ENCODE results near the gene LOXL1.

LOXL1 gene

DNA sequence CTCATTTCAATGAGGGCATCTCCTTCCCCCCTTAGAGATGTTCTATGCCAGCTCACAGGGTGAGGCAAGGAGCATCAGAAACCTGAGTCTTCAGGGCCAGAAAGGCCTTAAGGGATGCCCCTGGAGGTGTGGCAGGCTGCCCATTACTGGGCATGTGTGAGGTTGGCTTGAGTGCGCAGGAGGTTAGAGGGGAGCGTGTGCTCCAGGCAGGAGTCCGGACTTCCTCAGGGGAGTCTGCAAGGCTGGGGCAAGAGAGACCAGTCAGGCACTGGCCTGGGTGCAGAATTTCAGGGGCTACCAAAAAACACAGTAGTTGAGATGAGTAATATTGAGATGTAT, 1.9 kb downstream of the LOXL1 start:
- H3K4me2 ChIP-seq (ENCODE audit: insufficient read depth, low read length): no peak overlapping the region
- DNase-seq (no peak), ATAC-seq (ENCODE audit: insufficient read depth, low read depth) (no peak)
- no peaks in the 10 kb centered on the region for H3K79me2 ChIP-seq (ENCODE audit: insufficient read depth, low read length)
- no peak overlapping the region for H3K27ac ChIP-seq (ENCODE audit: low read length)
- no peaks in the 10 kb centered on the region for H4K20me1 ChIP-seq (ENCODE audit: insufficient read depth, low read length)
- no peaks in the 10 kb centered on the region for H3K36me3 ChIP-seq (ENCODE audit: insufficient read depth, low read length)
- no peak overlapping the region for H3K4me3 ChIP-seq (ENCODE audit: low read depth in 1 of 2, low read length in 2 of 2)
- H3K9me3 ChIP-seq (ENCODE audit: insufficient read depth, low read length, severe bottlenecking): no peaks in the 10 kb centered on the region
- TF ChIP-seq, protein P1, sequence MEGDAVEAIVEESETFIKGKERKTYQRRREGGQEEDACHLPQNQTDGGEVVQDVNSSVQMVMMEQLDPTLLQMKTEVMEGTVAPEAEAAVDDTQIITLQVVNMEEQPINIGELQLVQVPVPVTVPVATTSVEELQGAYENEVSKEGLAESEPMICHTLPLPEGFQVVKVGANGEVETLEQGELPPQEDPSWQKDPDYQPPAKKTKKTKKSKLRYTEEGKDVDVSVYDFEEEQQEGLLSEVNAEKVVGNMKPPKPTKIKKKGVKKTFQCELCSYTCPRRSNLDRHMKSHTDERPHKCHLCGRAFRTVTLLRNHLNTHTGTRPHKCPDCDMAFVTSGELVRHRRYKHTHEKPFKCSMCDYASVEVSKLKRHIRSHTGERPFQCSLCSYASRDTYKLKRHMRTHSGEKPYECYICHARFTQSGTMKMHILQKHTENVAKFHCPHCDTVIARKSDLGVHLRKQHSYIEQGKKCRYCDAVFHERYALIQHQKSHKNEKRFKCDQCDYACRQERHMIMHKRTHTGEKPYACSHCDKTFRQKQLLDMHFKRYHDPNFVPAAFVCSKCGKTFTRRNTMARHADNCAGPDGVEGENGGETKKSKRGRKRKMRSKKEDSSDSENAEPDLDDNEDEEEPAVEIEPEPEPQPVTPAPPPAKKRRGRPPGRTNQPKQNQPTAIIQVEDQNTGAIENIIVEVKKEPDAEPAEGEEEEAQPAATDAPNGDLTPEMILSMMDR (IDR thresholded peaks at IDR 0.05; ENCODE audit: borderline replicate concordance, extremely low read depth, low read length, poor library complexity, severe bottlenecking): no peak
- no peak for TF ChIP-seq EZH2 (IDR thresholded peaks at IDR 0.05; ENCODE audit: borderline replicate concordance, low read depth, low read length, severe bottlenecking)
- peaks cover 2% of the 10 kb centered on the region for H3K27me3 ChIP-seq (ENCODE audit: insufficient read depth, low read length, poor library complexity)
- H2AFZ ChIP-seq (ENCODE audit: low read depth, low read length): no peak overlapping the region
- H3K4me1 ChIP-seq (ENCODE audit: insufficient read depth, low read length): no peaks in the 10 kb centered on the region
- H3K9ac ChIP-seq (ENCODE audit: low read depth, low read length): no peak overlapping the region

DNA sequence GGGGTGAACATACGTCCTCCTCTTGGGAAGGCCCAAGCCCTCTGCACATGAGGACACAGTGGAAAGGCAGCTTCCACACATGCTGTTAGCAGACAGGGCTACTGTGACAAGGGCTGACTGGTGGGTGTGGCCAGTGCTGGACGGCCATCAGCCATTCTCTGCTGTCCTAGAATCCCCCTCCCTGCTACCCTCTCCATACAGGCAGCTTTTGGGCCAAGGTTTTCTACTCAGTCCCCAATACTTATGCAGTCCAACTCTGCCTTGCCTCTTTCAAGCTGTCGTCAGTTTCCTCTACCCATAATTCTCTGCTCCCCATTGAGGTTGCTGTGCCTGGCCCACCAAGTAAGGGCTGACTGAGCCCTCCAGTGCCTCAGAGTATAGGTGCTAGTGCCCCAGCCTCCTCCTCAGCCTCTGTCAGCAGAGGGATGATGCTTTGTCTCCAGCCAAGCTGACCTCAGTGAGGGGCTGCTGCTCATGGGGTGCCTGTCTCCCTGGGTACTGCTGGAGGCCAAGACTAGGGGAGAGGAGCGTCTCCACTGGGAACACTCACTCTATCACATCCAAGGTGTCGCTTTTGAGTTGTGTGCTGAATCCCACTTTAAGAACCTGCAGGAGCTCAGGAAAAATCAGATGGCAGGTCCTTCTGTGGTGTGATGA, 2.8 kb downstream of the LOXL1 start:
- Histone ChIP-seq H3K4me1 (ENCODE audit: insufficient read depth, low read length) (no peaks in the 10 kb centered on the region), H3K4me2 (ENCODE audit: insufficient read depth, low read length) (no peak overlapping the region), H3K79me2 (ENCODE audit: insufficient read depth, low read length) (no peaks in the 10 kb centered on the region), H2AFZ (ENCODE audit: low read depth, low read length) (peak overlapping the region; percentile 33; the same call in 1 of the 2 replicates), H3K9me3 (ENCODE audit: insufficient read depth, low read length, severe bottlenecking) (no peaks in the 10 kb centered on the region), H3K36me3 (ENCODE audit: insufficient read depth, low read length) (no peaks in the 10 kb centered on the region), H3K27ac (ENCODE audit: low read length) (no peak overlapping the region), H4K20me1 (ENCODE audit: insufficient read depth, low read length) (no peaks in the 10 kb centered on the region), H3K27me3 (ENCODE audit: insufficient read depth, low read length, poor library complexity) (peaks cover 2% of the 10 kb centered on the region), H3K9ac (ENCODE audit: low read depth, low read length) (no peak overlapping the region), H3K4me3 (ENCODE audit: low read depth in 1 of 2, low read length in 2 of 2) (no peak overlapping the region)
- DNase-seq (no peak), ATAC-seq (ENCODE audit: insufficient read depth, low read depth) (no peak)
- TF ChIP-seq, protein P1 (IDR thresholded peaks at IDR 0.05; ENCODE audit: borderline replicate concordance, extremely low read depth, low read length, poor library complexity, severe bottlenecking): no peak
- no peak for TF ChIP-seq EZH2 (IDR thresholded peaks at IDR 0.05; ENCODE audit: borderline replicate concordance, low read depth, low read length, severe bottlenecking)

DNA sequence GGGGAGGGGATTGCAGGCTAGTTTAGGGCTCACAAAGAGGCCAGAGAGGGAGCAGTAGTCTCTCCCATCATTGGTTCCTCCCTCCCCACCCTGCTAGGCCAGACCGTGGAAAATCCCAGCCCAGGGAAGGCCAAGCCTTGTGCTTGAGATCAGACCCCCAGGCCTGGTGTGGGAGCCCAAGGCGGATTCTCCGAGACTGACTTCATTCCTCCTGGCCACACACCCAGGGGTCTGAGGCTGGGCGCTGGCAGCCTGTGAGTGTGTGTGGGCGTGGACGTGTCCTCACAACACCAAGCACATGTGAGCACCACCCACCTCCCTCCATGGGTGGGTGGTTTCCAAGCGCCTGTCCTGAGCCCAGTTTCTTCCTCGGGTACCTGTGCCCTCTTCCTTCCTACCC, 4.1 kb downstream of the LOXL1 start:
- Histone ChIP-seq H3K4me2 (ENCODE audit: insufficient read depth, low read length) (no peak overlapping the region), H2AFZ (ENCODE audit: low read depth, low read length) (no peak overlapping the region), H3K9ac (ENCODE audit: low read depth, low read length) (no peak overlapping the region), H3K9me3 (ENCODE audit: insufficient read depth, low read length, severe bottlenecking) (no peaks in the 10 kb centered on the region), H3K27me3 (ENCODE audit: insufficient read depth, low read length, poor library complexity) (peaks cover 2% of the 10 kb centered on the region), H3K4me1 (ENCODE audit: insufficient read depth, low read length) (no peaks in the 10 kb centered on the region), H3K79me2 (ENCODE audit: insufficient read depth, low read length) (no peaks in the 10 kb centered on the region), H3K27ac (ENCODE audit: low read length) (no peak overlapping the region), H3K4me3 (ENCODE audit: low read depth in 1 of 2, low read length in 2 of 2) (no peak overlapping the region), H4K20me1 (ENCODE audit: insufficient read depth, low read length) (no peaks in the 10 kb centered on the region), H3K36me3 (ENCODE audit: insufficient read depth, low read length) (no peaks in the 10 kb centered on the region)
- TF ChIP-seq EZH2 (IDR thresholded peaks at IDR 0.05; ENCODE audit: borderline replicate concordance, low read depth, low read length, severe bottlenecking): no peak
- TF ChIP-seq, protein P1 (IDR thresholded peaks at IDR 0.05; ENCODE audit: borderline replicate concordance, extremely low read depth, low read length, poor library complexity, severe bottlenecking): no peak
- ATAC-seq (ENCODE audit: insufficient read depth, low read depth) (no peak), DNase-seq (no peak)
